Right lobe of liver (tissue), 4 donors: ENCODE measurements around the gene CCDC6.

ENCODE experiments used
- POLR2A ChIP-seq: fragments of 450-650 bp; IDR thresholded peaks from one replicate; pipeline ENCODE4 v1.6.1; 2017; ENCODE audit warnings: antibody characterized with exemption, mild to moderate bottlenecking
- TF ChIP-seq, protein P1 (sequence below), 4 donors: fragments of 200-600 bp in 3 of 4; fragments of 450-650 bp in 1 of 4; IDR thresholded peaks; one replicate each; pipeline versions ENCODE4 v1.5.1 to v1.8.0; 2016 to 2022; ENCODE audit warnings: antibody characterized with exemption in 4 of 4, mild to moderate bottlenecking in 2 of 4
- donor health status: DM: no; HTN: no; CAD: no.
- donor health status: DM: no; HTN: no; CAD: no.
- donor health status: DM: no; HTN: yes; CAD: no.

- TF ChIP-seq, protein P1, sequence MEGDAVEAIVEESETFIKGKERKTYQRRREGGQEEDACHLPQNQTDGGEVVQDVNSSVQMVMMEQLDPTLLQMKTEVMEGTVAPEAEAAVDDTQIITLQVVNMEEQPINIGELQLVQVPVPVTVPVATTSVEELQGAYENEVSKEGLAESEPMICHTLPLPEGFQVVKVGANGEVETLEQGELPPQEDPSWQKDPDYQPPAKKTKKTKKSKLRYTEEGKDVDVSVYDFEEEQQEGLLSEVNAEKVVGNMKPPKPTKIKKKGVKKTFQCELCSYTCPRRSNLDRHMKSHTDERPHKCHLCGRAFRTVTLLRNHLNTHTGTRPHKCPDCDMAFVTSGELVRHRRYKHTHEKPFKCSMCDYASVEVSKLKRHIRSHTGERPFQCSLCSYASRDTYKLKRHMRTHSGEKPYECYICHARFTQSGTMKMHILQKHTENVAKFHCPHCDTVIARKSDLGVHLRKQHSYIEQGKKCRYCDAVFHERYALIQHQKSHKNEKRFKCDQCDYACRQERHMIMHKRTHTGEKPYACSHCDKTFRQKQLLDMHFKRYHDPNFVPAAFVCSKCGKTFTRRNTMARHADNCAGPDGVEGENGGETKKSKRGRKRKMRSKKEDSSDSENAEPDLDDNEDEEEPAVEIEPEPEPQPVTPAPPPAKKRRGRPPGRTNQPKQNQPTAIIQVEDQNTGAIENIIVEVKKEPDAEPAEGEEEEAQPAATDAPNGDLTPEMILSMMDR (IDR thresholded peaks at IDR 0.05), result no peak
- TF ChIP-seq POLR2A, result no peak
Observed at GRCh38 chr10:59896191-59896590, 10.2 kb downstream of the CCDC6 start.
